Activated T-cell treated with anti-CD3 and anti-CD28 coated beads, Interleukin-2, amount 50 U/mL, for 72 hours (primary cell): Measurements from ENCODE around the gene GPR155. TPM values are rescaled to one million over a fixed set of nuclear protein-coding genes. Genes with fewer than 3 reads are reported as not detected.
A peak's percentile ranks its signal among the peaks of the same experiment; 100 is the strongest.
"Not testable (repeated sequence)": the region's sequence is repeated elsewhere in the genome, so short reads cannot be mapped to it uniquely, and the experiment has no call there.

Experiments
- ATAC-seq, 2 donors: fragments of 150-1000 bp; cut with Tn5 transposase; replicated peaks in 1 of 2; 2 replicates each; pipeline ENCODE4 v1.10.0; 2021; ENCODE audit warnings: moderate library complexity in 2 of 2, mild to moderate bottlenecking in 1 of 2
- DNase-seq, 2 donors: peaks; one replicate each; pipeline ENCODE4 v3.0.0; 2021 to 2022; ENCODE audit warnings: mixed read lengths in 1 of 2
- H3K27ac Mint-ChIP-seq: one replicate; pipeline ENCODE4 v1.8.0; 2022; ENCODE audit warnings: mild to moderate bottlenecking, moderate library complexity, mixed read lengths
- H3K27me3 Mint-ChIP-seq: one replicate; pipeline ENCODE4 v1.8.0; 2022; ENCODE audit warnings: low read depth, mixed read lengths
- H3K36me3 Mint-ChIP-seq, 2 donors: one replicate each; pipeline ENCODE4 v1.8.0; 2022; ENCODE audit warnings: mixed read lengths in 2 of 2, mild to moderate bottlenecking in 1 of 2; ENCODE audit not compliant: insufficient read depth in 2 of 2
- H3K4me1 Mint-ChIP-seq: one replicate; pipeline ENCODE4 v1.8.0; 2022; ENCODE audit warnings: low read depth, mixed read lengths
- H3K4me3 Mint-ChIP-seq, 2 donors: one replicate each; pipeline ENCODE4 v1.8.0; 2022; ENCODE audit warnings: mild to moderate bottlenecking in 2 of 2, mixed read lengths in 2 of 2, moderate library complexity in 2 of 2
- H3K9me3 Mint-ChIP-seq, 2 donors: one replicate each; pipeline ENCODE4 v1.8.0; 2022; ENCODE audit warnings: mixed read lengths in 2 of 2
- total RNA-seq, 2 donors: library from RNA; stranded (reverse); gene quantifications; one replicate each; pipeline ENCODE4 v1.2.3, GENCODE V29; 2022

The GPR155 gene
- total RNA-seq, 2 donors from 2014 or later = 12.6 to 13.5 TPM

DNA sequence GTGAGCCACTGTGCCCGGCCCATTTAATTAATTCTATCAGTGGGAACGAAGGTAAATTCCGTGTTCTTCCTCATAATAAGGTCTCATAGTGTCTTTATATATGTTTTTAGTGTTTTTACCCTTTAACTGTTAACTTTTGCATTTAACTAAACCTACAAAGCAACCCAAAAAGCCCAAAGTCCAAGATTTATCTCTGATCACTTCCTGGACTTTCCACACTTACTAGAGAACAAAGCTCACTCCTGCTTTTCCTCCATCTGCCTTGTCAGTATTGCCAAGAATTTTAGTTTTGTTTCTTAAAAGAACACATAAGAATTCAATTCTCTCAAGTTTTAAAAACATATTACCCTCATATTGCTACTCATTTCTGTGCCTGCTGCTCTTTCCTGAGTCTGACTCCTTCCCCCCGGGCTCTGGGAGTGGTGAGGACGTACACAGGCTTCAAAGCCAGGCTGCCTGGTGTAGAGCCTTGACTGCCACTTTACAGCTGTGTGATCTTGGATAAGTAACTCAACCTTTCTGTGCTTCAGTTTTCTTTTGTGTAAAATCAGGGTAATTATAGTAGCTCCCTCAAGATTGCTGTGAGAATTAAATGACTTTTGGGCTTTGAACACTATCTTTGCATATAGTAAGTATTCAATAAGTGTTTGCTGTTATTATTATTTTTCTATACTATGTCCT is 24.9 kb upstream of the GPR155 start:
- DNase-seq = no peak
- Mint-ChIP-seq H3K9me3 (peaks cover 11 to 17% of the 10 kb centered on the region in 2 donors), H3K4me1 (peaks cover 5% of the 10 kb centered on the region), H3K27ac (no peak overlapping the region), H3K27me3 (no peaks in the 10 kb centered on the region), H3K36me3 (peaks cover 15 to 34% of the 10 kb centered on the region in 2 donors), H3K4me3 (no peak overlapping the region)
- ATAC-seq = no peak

DNA sequence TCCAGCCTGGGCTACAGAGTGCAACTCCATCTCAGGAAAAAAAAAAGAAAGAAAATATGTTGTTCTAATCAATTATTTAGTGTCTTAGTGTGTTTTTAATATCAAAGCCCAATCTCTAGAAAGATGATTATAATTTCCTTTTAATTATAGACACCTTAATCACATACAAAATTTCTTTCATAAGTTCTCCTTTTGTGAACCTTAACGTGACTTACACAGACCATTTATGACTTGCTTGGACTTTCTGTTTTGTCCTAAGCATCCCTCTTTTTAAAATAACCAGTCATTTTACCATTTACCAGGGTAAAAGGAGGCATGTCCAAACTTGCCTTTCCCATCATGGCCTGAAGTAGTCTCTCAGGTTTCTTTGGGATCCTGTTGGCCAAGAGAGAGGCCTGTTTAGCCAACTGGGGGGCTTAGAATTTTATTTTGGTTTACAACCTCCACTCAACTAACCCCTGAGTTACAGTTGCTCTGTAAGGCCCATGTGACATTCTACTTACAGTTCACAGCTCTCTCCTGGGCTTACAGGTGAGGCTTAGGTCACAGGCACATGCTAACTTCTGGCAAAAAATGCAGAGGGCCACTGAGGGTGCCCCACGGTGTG is 23.9 kb upstream of the GPR155 start:
- DNase-seq = no peak
- H3K4me3 Mint-ChIP-seq = no peak overlapping the region
- H3K27ac Mint-ChIP-seq = no peak overlapping the region
- peaks cover 11 to 19% of the 10 kb centered on the region in 2 donors for H3K9me3 Mint-ChIP-seq
- H3K27me3 Mint-ChIP-seq = no peaks in the 10 kb centered on the region
- no peaks in the 10 kb centered on the region for H3K4me1 Mint-ChIP-seq
- H3K36me3 Mint-ChIP-seq = peaks cover 16 to 34% of the 10 kb centered on the region in 2 donors
- ATAC-seq = no peak

DNA sequence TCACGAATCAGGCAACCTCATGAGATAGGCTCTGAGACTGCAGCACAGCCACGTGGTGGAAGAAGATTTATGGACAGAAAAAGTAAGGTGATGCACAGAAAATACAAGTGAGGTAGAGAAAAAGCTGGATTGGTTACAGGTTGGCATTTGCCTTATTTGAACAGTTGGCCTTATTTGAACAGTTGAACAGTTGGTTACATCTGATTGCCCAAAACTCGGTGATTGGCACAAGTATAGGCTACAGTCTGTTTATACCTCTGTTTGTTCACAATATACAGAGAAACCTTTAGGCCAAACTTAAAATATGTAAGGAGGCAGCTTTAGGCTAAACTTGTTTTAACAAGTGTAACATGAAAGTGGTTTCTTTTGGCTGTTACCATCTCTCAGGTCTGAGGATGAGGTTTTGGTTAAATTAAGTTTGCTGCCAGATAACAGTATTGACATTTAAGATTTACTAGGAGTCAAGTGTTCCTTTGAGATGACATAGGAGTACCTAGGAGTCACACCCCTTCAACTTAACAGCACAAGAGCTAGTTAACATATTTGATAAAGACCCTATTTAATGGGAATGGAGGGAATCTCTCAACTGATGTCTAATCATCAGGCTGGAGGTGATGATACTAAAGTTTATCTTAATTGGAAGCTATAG is 16.5 kb upstream of the GPR155 start:
- no peak for DNase-seq
- Mint-ChIP-seq H3K27me3 (no peaks in the 10 kb centered on the region), H3K4me1 (peaks cover 5% of the 10 kb centered on the region), H3K9me3 (peaks cover 0 to 5% of the 10 kb centered on the region in 2 donors), H3K27ac (peak overlapping the region; percentile 82), H3K4me3 (no peak overlapping the region), H3K36me3 (peaks cover 4% of the 10 kb centered on the region in 2 donors)
- ATAC-seq = no peak

DNA sequence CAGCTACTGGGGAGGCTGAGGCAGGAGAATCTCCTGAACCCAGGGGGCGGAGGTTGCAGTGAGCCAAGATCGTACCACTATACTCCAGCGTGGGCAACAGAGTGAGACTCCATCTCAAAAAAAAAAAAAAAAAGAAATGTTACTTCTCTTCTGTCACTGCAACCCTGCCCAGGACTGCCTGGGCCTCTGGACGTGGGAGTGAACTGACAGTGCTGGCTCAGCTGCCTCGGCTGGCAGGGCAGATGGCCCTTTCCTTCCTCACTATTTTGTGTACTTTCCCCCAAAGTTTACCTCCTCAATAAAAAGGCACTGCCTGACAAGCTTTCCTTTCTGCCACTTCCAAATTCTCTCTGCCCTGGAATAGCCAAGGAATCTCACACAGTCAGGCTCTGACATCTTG is 12.5 kb upstream of the GPR155 start:
- Mint-ChIP-seq H3K4me1 (peaks cover 29% of the 10 kb centered on the region), H3K4me3 (no peak overlapping the region), H3K27ac (no peak overlapping the region), H3K27me3 (no peaks in the 10 kb centered on the region), H3K36me3 (no peaks in the 10 kb centered on the region), H3K9me3 (no peaks in the 10 kb centered on the region)
- DNase-seq (no peak), ATAC-seq (no peak)

DNA sequence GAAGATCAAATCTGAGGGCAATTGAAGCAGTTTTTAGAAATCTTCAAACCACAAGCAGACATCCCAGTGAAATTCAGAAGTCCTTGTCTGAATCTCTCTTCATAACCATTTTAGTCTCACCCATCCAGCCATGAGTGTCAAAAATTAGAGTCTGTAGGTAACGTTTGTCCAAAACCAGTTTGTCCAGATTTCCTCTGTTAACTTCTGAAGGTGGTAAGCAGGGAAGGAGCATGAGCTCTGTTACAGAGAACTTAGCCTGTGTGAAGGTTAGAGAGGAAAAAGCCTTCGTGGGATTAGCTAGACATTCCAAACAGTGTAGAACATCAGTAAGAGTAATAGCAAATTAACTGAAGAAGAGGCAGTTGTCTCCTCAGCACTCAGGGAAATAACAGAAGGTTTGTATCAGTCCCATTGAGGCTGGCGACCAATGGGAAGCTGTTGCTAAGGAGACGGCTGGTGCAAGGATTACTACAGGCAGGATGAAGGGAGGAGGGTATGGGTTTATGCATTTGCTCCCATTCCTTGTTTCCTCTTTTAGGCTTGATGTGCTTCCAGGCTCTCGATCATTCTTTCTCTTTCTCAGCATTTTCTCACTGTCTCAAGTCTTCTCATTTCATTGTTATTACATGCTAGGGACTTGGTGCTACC is 8.7 kb upstream of the GPR155 start:
- no peaks in the 10 kb centered on the region for H3K9me3 Mint-ChIP-seq
- H3K4me1 Mint-ChIP-seq = peaks cover 68% of the 10 kb centered on the region
- no peaks in the 10 kb centered on the region for H3K27me3 Mint-ChIP-seq
- DNase-seq = no peak
- no peak for ATAC-seq
- H3K4me3 Mint-ChIP-seq = no peak overlapping the region
- no peaks in the 10 kb centered on the region for H3K36me3 Mint-ChIP-seq
- no peak overlapping the region for H3K27ac Mint-ChIP-seq

DNA sequence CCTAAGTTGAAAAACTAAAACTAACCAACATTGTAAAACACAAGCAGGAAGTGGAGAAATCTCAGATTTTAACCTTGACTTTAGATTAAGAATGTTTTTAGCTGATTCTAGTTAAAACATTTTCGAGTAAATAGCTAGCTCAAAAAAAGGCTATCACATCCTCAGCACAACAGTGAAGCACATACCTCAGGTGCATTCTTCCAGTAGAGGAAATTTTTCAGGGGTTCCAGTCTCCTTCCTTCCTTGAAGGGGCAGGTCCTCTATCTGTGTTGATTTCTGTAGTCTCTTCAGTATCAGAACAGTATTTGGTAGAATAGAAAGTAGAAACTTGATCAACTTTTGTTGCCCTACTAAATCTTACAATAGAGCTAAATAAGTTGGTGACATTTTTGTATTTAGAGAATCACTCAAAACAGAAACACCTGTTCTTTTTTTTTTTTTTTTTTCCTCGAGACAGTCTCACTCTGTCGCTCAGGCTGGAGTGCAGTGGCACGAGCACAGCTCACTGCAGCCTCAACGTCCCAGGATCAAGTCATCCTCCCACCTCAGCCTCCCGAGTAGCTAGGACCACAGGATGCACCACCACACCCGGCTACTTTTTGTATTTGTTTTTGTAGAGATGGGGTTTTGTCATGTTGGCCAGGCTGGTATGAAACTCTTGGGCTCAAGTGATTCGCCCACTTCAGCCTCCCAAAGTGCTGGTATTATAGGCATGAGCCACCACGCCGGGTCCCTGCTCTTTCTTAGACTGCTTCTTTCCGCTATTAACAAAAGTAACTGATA is 6.9 kb upstream of the GPR155 start:
- H3K4me1 Mint-ChIP-seq = peaks cover 85% of the 10 kb centered on the region
- H3K27me3 Mint-ChIP-seq = no peaks in the 10 kb centered on the region
- peak; percentile 44 to 47 for ATAC-seq
- DNase-seq = peak in 1 of 2 donors; percentile 15
- peaks cover 0 to 2% of the 10 kb centered on the region in 2 donors for H3K36me3 Mint-ChIP-seq
- H3K4me3 Mint-ChIP-seq = peak overlapping the region; percentile 87 to 95
- H3K27ac Mint-ChIP-seq = peak overlapping the region; percentile 98
- H3K9me3 Mint-ChIP-seq = peaks cover 0 to 3% of the 10 kb centered on the region in 2 donors

DNA sequence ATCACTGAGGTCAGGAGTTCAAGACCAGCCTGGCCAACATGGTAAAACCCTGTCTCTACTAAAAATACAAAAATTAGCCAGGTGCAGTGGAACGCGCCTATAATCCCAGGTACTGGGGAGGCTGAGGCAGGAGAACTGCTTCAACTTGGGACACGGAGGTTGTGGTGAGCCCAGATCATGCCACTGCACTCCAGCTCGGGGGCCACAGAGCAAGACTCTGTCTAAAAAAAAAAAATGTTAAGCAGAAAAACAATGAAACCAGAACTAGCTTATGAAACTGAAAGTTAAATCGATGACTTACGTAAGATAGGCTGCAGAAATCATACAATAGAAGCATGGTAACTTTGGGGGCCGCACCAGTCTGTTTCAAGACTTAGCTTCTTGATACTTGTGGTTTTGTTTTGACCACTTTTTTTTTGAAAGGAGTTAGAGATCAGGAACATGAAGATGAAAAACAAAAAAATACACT is 6.2 kb upstream of the GPR155 start:
- DNase-seq (peak; percentile 60 to 76), ATAC-seq (peak; percentile 85 to 88)
- H3K4me3 Mint-ChIP-seq = peak overlapping the region; percentile 87 to 95
- peaks cover 90% of the 10 kb centered on the region for H3K4me1 Mint-ChIP-seq
- peak overlapping the region; percentile 98 for H3K27ac Mint-ChIP-seq
- peaks cover 0 to 3% of the 10 kb centered on the region in 2 donors for H3K9me3 Mint-ChIP-seq
- peaks cover 0 to 3% of the 10 kb centered on the region in 2 donors for H3K36me3 Mint-ChIP-seq
- no peaks in the 10 kb centered on the region for H3K27me3 Mint-ChIP-seq

DNA sequence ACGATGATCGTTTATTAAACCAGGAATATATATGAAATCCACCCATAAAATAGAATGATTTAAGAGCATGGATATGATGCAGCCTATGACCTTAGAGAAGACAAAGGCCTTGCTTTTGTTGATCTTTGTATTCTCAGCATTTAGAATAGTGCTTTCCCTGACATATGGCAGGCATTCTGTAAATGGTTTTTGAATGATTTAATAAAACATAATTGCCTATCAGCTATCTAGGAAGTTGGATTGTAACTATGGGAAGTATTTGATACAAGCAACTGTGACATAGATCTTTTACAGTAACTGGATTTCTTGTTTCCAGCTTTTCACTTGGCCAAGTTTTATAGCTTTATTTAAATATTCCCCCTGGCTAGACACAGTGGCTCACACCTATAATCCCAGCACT is 5.1 kb upstream of the GPR155 start:
- H3K27ac Mint-ChIP-seq = peak overlapping the region; percentile 41
- no peaks in the 10 kb centered on the region for H3K27me3 Mint-ChIP-seq
- no peak for ATAC-seq
- H3K36me3 Mint-ChIP-seq = peaks cover 2 to 3% of the 10 kb centered on the region in 2 donors
- no peak for DNase-seq
- peaks cover 0 to 3% of the 10 kb centered on the region in 2 donors for H3K9me3 Mint-ChIP-seq
- peaks cover 91% of the 10 kb centered on the region for H3K4me1 Mint-ChIP-seq
- H3K4me3 Mint-ChIP-seq = peak overlapping the region; percentile 54 to 55

DNA sequence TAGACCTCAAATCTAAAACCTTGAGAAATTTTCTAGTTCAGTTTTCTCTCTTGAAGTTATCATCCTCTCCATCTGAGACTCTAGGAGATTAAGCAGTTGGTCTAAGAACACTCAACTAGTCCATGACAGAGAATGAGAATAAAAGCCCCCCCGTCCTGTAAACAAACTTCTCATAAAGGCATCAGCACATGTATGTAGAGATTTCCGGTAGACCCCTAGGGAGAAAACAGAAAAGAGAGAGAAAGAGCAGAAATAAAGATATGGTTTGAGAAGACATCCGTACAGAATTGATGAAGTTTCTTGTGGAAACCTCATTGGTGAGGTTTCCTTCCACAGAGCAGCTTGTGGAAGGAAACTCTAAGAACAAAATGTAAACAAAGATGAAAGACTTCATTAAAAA is 3.2 kb upstream of the GPR155 start:
- Mint-ChIP-seq H3K27me3 (no peaks in the 10 kb centered on the region), H3K27ac (peak overlapping the region; percentile 87), H3K36me3 (peaks cover 6% of the 10 kb centered on the region in 2 donors), H3K4me1 (peaks cover 79% of the 10 kb centered on the region), H3K4me3 (peak overlapping the region; percentile 74 to 82), H3K9me3 (peaks cover 0 to 3% of the 10 kb centered on the region in 2 donors)
- DNase-seq (no peak), ATAC-seq (no peak)

DNA sequence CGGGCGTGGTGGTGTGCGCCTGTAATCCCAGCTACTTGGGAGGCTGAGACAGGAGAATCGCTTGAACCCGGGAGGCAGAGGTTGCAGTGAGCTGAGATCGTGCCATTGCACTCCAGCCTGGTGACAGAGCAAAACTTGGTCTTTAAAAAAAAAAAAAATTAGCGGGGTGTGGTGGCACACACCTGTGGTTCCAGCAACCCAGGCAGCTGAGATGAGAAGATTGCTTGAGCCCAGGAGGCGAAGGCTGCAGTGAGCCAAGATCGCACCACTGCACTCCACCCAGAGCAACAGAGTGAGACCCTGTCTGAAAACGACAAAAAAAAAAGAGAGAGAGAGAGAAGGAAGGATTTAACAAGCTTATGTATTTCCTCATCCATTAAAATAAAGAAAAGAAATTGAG is 2.7 kb upstream of the GPR155 start:
- peak overlapping the region; percentile 87 for H3K27ac Mint-ChIP-seq
- peak overlapping the region; percentile 74 to 82 for H3K4me3 Mint-ChIP-seq
- not testable (repeated sequence) for H3K9me3 Mint-ChIP-seq, ATAC-seq, H3K36me3 Mint-ChIP-seq, H3K27me3 Mint-ChIP-seq
- DNase-seq = peak; percentile 24 to 27
- H3K4me1 Mint-ChIP-seq = peaks cover 79% of the 10 kb centered on the region

DNA sequence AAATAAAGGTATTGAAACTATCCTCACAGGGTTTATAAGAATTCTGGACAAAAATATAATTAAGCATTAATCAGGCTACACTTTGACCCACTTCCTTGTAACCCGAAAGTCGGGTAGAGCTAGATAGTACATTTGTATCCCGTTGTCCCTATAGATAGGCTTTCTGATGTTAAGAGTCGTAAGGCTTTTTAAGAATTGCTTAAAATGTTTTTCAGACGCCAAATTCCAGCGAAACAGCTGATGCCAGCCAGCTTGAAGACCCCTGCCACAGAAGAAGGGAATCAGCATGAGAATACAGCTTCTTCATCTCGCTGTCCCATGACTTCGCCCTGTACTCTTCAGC is 962 bp upstream of the GPR155 start:
- H3K27me3 Mint-ChIP-seq = no peaks in the 10 kb centered on the region
- H3K36me3 Mint-ChIP-seq = peaks cover 6 to 8% of the 10 kb centered on the region in 2 donors
- H3K27ac Mint-ChIP-seq = no peak overlapping the region
- no peak for DNase-seq
- H3K9me3 Mint-ChIP-seq = peaks cover 0 to 3% of the 10 kb centered on the region in 2 donors
- peak overlapping the region; percentile 12 to 97 for H3K4me3 Mint-ChIP-seq
- peaks cover 67% of the 10 kb centered on the region for H3K4me1 Mint-ChIP-seq
- no peak for ATAC-seq

DNA sequence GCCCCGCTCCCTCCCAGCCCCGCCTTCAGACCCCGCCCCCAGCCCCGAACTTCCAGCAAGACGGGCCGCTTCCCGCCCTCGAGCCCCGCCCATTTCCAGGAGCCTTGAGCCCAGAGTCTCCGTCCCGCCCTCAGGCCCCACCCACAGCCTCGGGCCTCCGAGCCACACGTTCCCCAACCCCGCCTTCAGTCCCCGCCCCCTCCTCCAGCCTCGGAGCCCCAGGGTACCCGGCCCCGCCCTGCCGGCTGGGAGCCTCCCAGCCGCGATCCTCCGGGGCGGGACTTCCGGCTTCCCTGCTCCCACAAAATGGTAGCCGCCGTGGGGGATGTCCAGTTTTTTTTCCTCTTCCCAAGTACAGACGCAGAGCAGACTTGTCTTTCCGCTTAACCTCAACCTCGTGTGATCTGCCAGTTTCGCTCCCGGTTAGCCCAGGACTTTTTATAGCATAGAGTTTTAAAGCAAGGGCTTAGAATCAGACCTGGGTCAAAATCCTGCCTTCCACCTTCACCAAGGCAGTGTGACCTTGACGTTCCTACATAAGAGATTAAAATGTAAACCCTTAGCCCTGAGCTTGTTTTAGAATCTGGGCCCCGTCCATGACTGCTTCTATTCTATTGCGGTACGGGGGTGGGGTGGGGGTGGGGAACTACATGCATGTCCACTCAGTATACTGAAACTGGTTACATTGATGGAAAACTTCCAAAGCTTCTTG is 435 bp upstream of the GPR155 start:
- Mint-ChIP-seq H3K27me3 (no peaks in the 10 kb centered on the region), H3K9me3 (peaks cover 0 to 3% of the 10 kb centered on the region in 2 donors), H3K4me1 (peaks cover 62% of the 10 kb centered on the region), H3K27ac (peak overlapping the region; percentile 97), H3K4me3 (peak overlapping the region; percentile 93 to 97), H3K36me3 (peaks cover 6 to 8% of the 10 kb centered on the region in 2 donors)
- peak; percentile 95 for DNase-seq
- ATAC-seq = peak; percentile 90 to 92
